ENCODE data around the gene TSC2. TPM values are rescaled to one million over a fixed set of nuclear protein-coding genes. Genes with fewer than 3 reads are reported as not detected.
A peak's percentile ranks its signal among the peaks of the same experiment; 100 is the strongest.
"Not testable (repeated sequence)": the region's sequence is repeated elsewhere in the genome, so short reads cannot be mapped to it uniquely, and the experiment has no call there.

Gene TSC2
- total RNA-seq, 4 donors from 2014 or later, result 88.3 to 206 (median 127) TPM

- H3K4me3 ChIP-seq, result peak overlapping the region; percentile 78 to 98 (median 85)
- WGBS, 2 donors (ENCODE audit: low coverage in 1 of 2), result 0% methylated on average over 3 of the region's 55 CpGs; no CpG with 5 or more reads in 1 of the 2 donors
- peak overlapping the region; percentile 93 to 98 (median 94) for H3K27ac ChIP-seq
- TF ChIP-seq EP300 (IDR thresholded peaks at IDR 0.05; ENCODE audit: low read depth), result no peak
- TF ChIP-seq POLR2AphosphoS5 (IDR thresholded peaks at IDR 0.05), result no peak
- TF ChIP-seq POLR2A (IDR thresholded peaks at IDR 0.05), result no peak
- no peak for TF ChIP-seq CTCF (IDR thresholded peaks at IDR 0.05)
- H3K27me3 ChIP-seq, result no peaks in the 10 kb centered on the region
- no peaks in the 10 kb centered on the region for H3K9me3 ChIP-seq
- no peaks in the 10 kb centered on the region for H3K36me3 ChIP-seq
- intact Hi-C loops (cut with DNase I; ENCODE audit: low total_unique reads), result loop anchor here (10.0 kb wide), 1 partner anchor 226 kb away; the partner anchor contains the start of gene DNASE1L2
- in situ Hi-C loops (cut with MboI; ENCODE audit: low pct_ligation_motif_present in 1 of 4, low pct_unique_long_range_greater_than_20kb in 1 of 4, low sequenced_read_pairs in 3 of 4), result loop anchor here in 1 of 4 donors (25.0 kb wide), 1 partner anchor 128 kb away; the partner anchor contains the start of genes PKD1 and RAB26
- no peak for DNase-seq
- peaks cover 28 to 49% (median 41%) of the 10 kb centered on the region in 4 donors for H3K4me1 ChIP-seq
Measured at GRCh38 chr16:2009164-2009711, 38.5 kb upstream of the TSC2 start.

GRCh38 chr16:2009791-2010510 is 37.8 kb upstream of the TSC2 start, which contains the start of gene ZNF598:
TSS of gene ZNF598 (minus strand) at chr16:2009821.
- in situ Hi-C loops (cut with MboI; ENCODE audit: low pct_ligation_motif_present in 1 of 4, low pct_unique_long_range_greater_than_20kb in 1 of 4, low sequenced_read_pairs in 3 of 4), result loop anchor here in 2 of 4 donors (10.0 to 25.0 kb wide), 2 partner anchors 127 to 135 kb away; partner anchors contain the start of genes RAB26 (in 2 of the 2) and PKD1 (in 1 of the 2)
- 0 to 3% methylated on average over 2 to 51 of the region's 52 CpGs for WGBS, 2 donors (ENCODE audit: low coverage in 1 of 2)
- H3K4me1 ChIP-seq, result peaks cover 24 to 45% (median 37%) of the 10 kb centered on the region in 4 donors

GRCh38 chr16:2011726-2012125 is 36.1 kb upstream of the TSC2 start:
- WGBS, 2 donors (ENCODE audit: low coverage in 1 of 2), result 81 to 82% methylated on average over 8 to 9 of the region's 9 CpGs
- intact Hi-C loops (cut with DNase I; ENCODE audit: low total_unique reads), result not testable (repeated sequence)

More at GRCh38 chr16:2009791-2010510, 37.8 kb upstream of the TSC2 start, which contains the start of gene ZNF598:
- peak in 1 of 5 experiments; percentile 25 for TF ChIP-seq CTCF (IDR thresholded peaks at IDR 0.05)
- TF ChIP-seq POLR2AphosphoS5 (IDR thresholded peaks at IDR 0.05), result peak; percentile 94 to 97 (median 96)
- peak; percentile 98 for TF ChIP-seq POLR2A (IDR thresholded peaks at IDR 0.05)
- no peak for TF ChIP-seq EP300 (IDR thresholded peaks at IDR 0.05; ENCODE audit: low read depth)
- H3K27me3 ChIP-seq, result no peaks in the 10 kb centered on the region
- H3K36me3 ChIP-seq, result no peaks in the 10 kb centered on the region
- H3K9me3 ChIP-seq, result no peaks in the 10 kb centered on the region
- peak within 1 kb of the TSS; percentile 78 to 98 (median 85) for H3K4me3 ChIP-seq
- DNase-seq, result peak; percentile 86
- H3K27ac ChIP-seq, result peak within 1 kb of the TSS; percentile 93 to 98 (median 94)
- intact Hi-C loops (cut with DNase I; ENCODE audit: low total_unique reads), result loop anchor here (10.0 kb wide), 1 partner anchor 225 kb away; the partner anchor contains the start of gene DNASE1L2

GRCh38 chr16:2013527-2013926 is 34.3 kb upstream of the TSC2 start:
- Histone ChIP-seq H3K9me3 (no peaks in the 10 kb centered on the region), H3K4me3 (no peak overlapping the region), H3K27ac (no peak overlapping the region), H3K27me3 (peaks cover 3% of the 10 kb centered on the region), H3K4me1 (peaks cover 9 to 29% (median 25%) of the 10 kb centered on the region in 4 donors), H3K36me3 (no peaks in the 10 kb centered on the region)
- in situ Hi-C loops (cut with MboI; ENCODE audit: low pct_ligation_motif_present in 1 of 4, low pct_unique_long_range_greater_than_20kb in 1 of 4, low sequenced_read_pairs in 3 of 4) (loop anchor here in 2 of 4 donors (10.0 to 25.0 kb wide), 2 partner anchors 124 to 131 kb away; partner anchors contain the start of genes RAB26 (in 2 of the 2) and PKD1 (in 1 of the 2)), intact Hi-C loops (cut with DNase I; ENCODE audit: low total_unique reads) (no loop called here)
- 87 to 100% methylated on average over 2 to 15 of the region's 15 CpGs for WGBS, 2 donors (ENCODE audit: low coverage in 1 of 2)
- DNase-seq, result no peak
- TF ChIP-seq POLR2A (IDR thresholded peaks at IDR 0.05) (no peak), EP300 (IDR thresholded peaks at IDR 0.05; ENCODE audit: low read depth) (no peak), CTCF (IDR thresholded peaks at IDR 0.05) (no peak), POLR2AphosphoS5 (IDR thresholded peaks at IDR 0.05) (no peak)

More at GRCh38 chr16:2011726-2012125, 36.1 kb upstream of the TSC2 start:
- not testable (repeated sequence) for H3K9me3 ChIP-seq, H3K4me3 ChIP-seq, H3K27ac ChIP-seq, H3K36me3 ChIP-seq, DNase-seq, H3K27me3 ChIP-seq
- in situ Hi-C loops (cut with MboI; ENCODE audit: low pct_ligation_motif_present in 1 of 4, low pct_unique_long_range_greater_than_20kb in 1 of 4, low sequenced_read_pairs in 3 of 4), result loop anchor here in 2 of 4 donors (10.0 to 25.0 kb wide), 2 partner anchors 126 to 133 kb away; partner anchors contain the start of genes RAB26 (in 2 of the 2) and PKD1 (in 1 of the 2)
- peaks cover 24 to 47% (median 41%) of the 10 kb centered on the region in 4 donors for H3K4me1 ChIP-seq

Data from transverse colon (tissue), 4 donors.